Neutrophil (primary cell): ENCODE measurements around the gene AHCYL1.

Source experiments
- H3K27ac ChIP-seq: fragments of 200-600 bp; sonication (generic); 2 replicates; pipeline ENCODE4 v1.5.1; 2016; ENCODE audit warnings: mild to moderate bottlenecking, moderate library complexity
- H3K27me3 ChIP-seq: fragments of 200-600 bp; sonication (generic); 2 replicates; pipeline ENCODE4 v1.6.0; 2016; ENCODE audit warnings: mild to moderate bottlenecking
- H3K36me3 ChIP-seq: fragments of 200-600 bp; sonication (generic); 2 replicates; pipeline ENCODE4 v1.5.1; 2017
- H3K4me1 ChIP-seq, 2 experiments: fragments of 200-600 bp in 1 of 2; sonication (generic) in 1 of 2; 1 replicate in 1 of 2; 2 replicates in 1 of 2; pipeline versions ENCODE4 v1.5.1 to v1.6.1; 2013 to 2016; ENCODE audit warnings: low read depth in 1 of 2, low read length in 1 of 2, mild to moderate bottlenecking in 1 of 2, moderate library complexity in 1 of 2; ENCODE audit not compliant: control insufficient read depth in 1 of 2, insufficient read depth in 1 of 2
- H3K4me3 ChIP-seq, 2 experiments: fragments of 200-600 bp in 1 of 2; sonication (generic) in 1 of 2; 1 replicate in 1 of 2; 2 replicates in 1 of 2; pipeline ENCODE4 v1.5.1; 2013 to 2016; ENCODE audit warnings: low read depth in 1 of 2, low read length in 1 of 2, mild to moderate bottlenecking in 1 of 2, moderate library complexity in 1 of 2
- H3K9me3 ChIP-seq: fragments of 200-600 bp; sonication (generic); 2 replicates; pipeline ENCODE4 v1.5.1; 2016
- TF ChIP-seq, protein P1 (sequence below): fragments of 200-600 bp; sonication (generic); IDR thresholded peaks from 2 replicates; pipeline ENCODE4 v1.5.1; 2016; ENCODE audit warnings: antibody characterized with exemption

The AHCYL1 gene

DNA sequence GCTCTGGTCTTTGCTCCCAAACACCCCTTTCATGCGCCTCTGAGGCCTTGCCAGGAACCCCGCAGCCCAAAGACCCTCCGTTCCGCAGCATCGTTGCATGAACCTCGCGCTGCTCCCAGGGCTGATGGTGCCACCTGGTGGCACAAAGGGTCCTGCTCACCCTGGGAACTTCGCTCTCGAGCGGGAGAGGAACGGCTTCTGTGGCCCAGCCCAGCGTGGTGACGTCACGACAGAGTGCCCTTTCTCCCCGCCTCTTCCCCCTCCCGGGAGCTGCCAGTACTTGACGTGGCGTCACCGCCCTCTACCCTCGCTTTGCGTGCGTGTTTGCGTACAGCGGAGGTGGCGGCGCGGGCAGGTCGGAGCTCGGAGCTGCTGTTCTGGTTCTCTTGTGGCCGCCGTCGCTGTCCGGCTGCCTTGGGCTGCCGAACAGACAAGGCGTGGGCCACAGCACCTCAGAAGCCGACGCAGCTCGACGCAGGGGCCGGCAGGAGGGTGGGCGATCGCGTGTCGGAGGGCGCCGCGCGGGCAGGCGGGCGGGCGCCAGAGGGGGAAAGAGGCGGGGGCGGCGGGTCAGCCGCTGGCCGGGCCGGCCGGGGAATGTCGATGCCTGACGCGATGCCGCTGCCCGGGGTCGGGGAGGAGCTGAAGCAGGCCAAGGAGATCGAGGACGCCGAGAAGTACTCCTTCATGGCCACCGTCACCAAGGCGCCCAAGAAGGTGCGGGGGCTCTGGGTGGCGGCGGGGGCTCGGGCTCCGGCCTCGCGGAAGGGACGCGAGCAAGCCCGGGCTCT lies at the start of gene AHCYL1:
AHCYL1 (plus strand) TSS at position 310 of the 791 bp plus-strand sequence; CDS start at position 598, 288 bp downstream.
- Histone ChIP-seq H3K9me3 (no peaks in the 10 kb centered on the region), H3K27me3 (no peaks in the 10 kb centered on the region), H3K36me3 (no peaks in the 10 kb centered on the region), H3K27ac (peak within 1 kb of the TSS; percentile 96), H3K4me1 (peaks cover 24 to 25% of the 10 kb centered on the region in 2 experiments), H3K4me3 (peak within 1 kb of the TSS; percentile 78 to 79)
- TF ChIP-seq, protein P1, sequence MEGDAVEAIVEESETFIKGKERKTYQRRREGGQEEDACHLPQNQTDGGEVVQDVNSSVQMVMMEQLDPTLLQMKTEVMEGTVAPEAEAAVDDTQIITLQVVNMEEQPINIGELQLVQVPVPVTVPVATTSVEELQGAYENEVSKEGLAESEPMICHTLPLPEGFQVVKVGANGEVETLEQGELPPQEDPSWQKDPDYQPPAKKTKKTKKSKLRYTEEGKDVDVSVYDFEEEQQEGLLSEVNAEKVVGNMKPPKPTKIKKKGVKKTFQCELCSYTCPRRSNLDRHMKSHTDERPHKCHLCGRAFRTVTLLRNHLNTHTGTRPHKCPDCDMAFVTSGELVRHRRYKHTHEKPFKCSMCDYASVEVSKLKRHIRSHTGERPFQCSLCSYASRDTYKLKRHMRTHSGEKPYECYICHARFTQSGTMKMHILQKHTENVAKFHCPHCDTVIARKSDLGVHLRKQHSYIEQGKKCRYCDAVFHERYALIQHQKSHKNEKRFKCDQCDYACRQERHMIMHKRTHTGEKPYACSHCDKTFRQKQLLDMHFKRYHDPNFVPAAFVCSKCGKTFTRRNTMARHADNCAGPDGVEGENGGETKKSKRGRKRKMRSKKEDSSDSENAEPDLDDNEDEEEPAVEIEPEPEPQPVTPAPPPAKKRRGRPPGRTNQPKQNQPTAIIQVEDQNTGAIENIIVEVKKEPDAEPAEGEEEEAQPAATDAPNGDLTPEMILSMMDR: peak; percentile 100

DNA sequence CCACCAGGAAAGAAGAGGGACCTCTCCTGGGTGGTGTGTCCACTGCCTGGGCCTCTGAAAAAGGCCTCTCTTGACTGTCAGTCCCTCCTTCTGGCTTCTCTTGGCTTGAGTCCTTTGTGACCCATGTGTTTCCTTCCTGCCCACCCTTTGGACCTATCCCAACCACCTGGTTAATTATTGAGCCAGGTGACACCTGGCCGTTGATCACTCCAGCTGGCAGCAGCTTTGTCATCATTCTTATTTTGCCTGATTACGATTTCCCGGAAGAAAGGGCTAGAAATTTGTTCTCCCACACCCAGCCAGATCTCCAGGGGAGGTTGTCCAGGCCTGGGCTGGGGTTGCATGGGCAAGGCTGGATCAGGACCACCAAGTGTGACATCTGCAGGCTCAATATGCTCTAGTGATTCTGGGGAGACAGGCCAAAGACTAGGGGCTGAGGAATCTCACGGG lies 49.1 kb upstream of the AHCYL1 start:
- Histone ChIP-seq H3K36me3 (no peaks in the 10 kb centered on the region), H3K9me3 (peaks cover 7% of the 10 kb centered on the region)
- TF ChIP-seq, protein P1: no peak

DNA sequence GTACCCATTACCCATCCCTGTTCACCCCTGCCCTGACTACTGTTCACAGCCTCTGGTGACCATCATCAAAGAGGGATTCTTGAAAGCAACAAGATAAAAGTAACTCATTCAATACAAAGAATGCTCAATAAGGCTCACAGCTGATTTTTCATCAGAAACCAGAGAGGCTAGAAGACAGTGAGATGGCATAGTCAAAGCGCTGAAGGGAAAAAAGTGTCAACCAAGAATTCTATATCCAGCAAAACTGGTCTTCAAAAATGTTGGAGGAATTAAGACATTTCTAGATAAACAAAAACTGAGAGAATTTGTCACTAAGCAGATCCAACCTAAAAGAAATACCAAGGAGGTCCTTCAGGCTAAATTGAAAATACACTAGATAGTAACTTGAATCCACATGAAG lies 46.8 kb upstream of the AHCYL1 start:
- Histone ChIP-seq H3K9me3 (peaks cover 7% of the 10 kb centered on the region), H3K4me1 (no peaks in the 10 kb centered on the region), H3K27ac (no peak overlapping the region), H3K36me3 (no peaks in the 10 kb centered on the region), H3K27me3 (no peaks in the 10 kb centered on the region), H3K4me3 (no peak overlapping the region)
- TF ChIP-seq, protein P1: no peak

More for the DNA sequence above, 49.1 kb upstream of the AHCYL1 start:
- no peak overlapping the region for H3K27ac ChIP-seq
- H3K4me1 ChIP-seq: no peaks in the 10 kb centered on the region
- H3K4me3 ChIP-seq: no peak overlapping the region
- no peaks in the 10 kb centered on the region for H3K27me3 ChIP-seq

DNA sequence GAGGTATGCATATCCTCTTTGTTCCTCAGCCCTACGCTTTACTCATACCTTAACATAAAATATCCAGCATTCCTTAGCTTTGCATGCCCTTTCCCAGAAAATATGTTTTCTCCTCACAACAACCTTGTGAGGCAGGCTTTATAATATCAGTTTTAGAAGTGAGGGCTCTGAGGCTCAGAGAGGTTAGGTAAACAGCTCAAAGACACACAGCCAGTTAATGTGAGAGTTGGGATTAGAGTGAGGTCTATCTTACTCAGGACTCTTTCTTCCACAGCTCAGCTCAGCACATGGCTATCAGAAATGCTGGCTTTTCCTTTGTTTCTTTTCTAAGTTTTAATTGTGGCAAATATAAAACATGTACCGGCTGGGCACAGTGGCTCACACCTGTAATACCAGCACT lies 46.0 kb upstream of the AHCYL1 start:
- TF ChIP-seq, protein P1: no peak
- no peaks in the 10 kb centered on the region for H3K4me1 ChIP-seq
- peaks cover 7% of the 10 kb centered on the region for H3K9me3 ChIP-seq
- no peaks in the 10 kb centered on the region for H3K36me3 ChIP-seq
- H3K27ac ChIP-seq: no peak overlapping the region
- H3K4me3 ChIP-seq: no peak overlapping the region
- H3K27me3 ChIP-seq: no peaks in the 10 kb centered on the region

DNA sequence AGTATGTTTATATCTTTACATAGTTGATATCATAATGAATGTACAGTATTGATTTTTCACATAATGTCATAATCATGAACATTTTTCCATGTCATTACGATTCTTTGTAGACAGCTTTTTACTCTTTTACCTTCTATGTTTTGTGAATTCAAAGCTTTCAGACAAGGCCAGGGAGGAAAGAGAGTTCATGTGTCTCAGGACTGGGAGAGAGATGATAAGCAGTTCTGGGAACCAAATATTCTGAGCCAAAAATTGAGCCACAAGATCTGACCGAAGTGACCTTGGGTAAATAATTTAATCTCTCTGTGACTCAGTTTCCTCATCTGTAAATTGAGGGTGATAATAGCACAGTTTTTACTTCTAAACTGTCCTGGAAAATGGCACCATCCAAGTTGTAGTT lies 42.1 kb upstream of the AHCYL1 start:
- H3K4me3 ChIP-seq: no peak overlapping the region
- peaks cover 5% of the 10 kb centered on the region for H3K9me3 ChIP-seq
- H3K36me3 ChIP-seq: no peaks in the 10 kb centered on the region
- no peaks in the 10 kb centered on the region for H3K27me3 ChIP-seq
- H3K27ac ChIP-seq: no peak overlapping the region
- H3K4me1 ChIP-seq: peaks cover 0 to 3% of the 10 kb centered on the region in 2 experiments
- TF ChIP-seq, protein P1: no peak
